HG02798 (cell line): Measurements from ENCODE around the gene NSD1.
"Not testable (repeated sequence)": the region's sequence is repeated elsewhere in the genome, so short reads cannot be mapped to it uniquely, and the experiment has no call there.

Source experiments
- ATAC-seq: cut with Tn5 transposase; IDR thresholded peaks from one replicate; pipeline ENCODE4 v1.9.1; 2021; ENCODE audit warnings: mild to moderate bottlenecking; ENCODE audit not compliant: unreplicated experiment, poor library complexity

The NSD1 gene

GRCh38 chr5:177336603-177337494, 203.3 kb downstream of the NSD1 start:
- no peak for ATAC-seq

GRCh38 chr5:177338251-177339106, 204.9 kb downstream of the NSD1 start:
- ATAC-seq: no peak

- ATAC-seq: no peak
Measured at GRCh38 chr5:177339107-177339638, 205.6 kb downstream of the NSD1 start.

GRCh38 chr5:177343000-177343399, 209.4 kb downstream of the NSD1 start:
- not testable (repeated sequence) for ATAC-seq

- ATAC-seq: no peak
Measured at GRCh38 chr5:177343777-177344176, 210.2 kb downstream of the NSD1 start.

DNA sequence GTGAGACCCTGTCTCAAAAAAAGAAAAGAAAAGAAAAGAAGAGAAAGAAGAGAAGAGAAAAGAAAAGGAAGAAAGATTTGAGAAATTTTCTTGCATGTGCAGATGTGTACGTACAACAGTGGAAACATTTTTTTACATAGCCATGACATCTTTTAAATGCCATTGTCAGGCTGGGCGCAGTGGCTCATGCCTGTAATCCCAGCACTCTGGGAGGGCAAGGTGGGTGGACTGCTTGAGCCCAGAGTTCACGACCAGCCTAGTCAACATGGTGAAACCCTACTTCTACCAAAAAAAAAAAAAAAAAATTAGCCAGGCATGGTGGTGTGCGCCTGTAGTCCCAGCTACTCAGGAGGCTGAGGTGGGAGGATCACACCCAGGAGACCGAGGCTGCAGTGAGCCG, 211.3 kb downstream of the NSD1 start:
- ATAC-seq: no peak

- ATAC-seq: no peak
Measured at GRCh38 chr5:177346820-177347219, 213.2 kb downstream of the NSD1 start.

- no peak for ATAC-seq
Measured at GRCh38 chr5:177347699-177348098, 214.1 kb downstream of the NSD1 start.

GRCh38 chr5:177349362-177349647, 215.7 kb downstream of the NSD1 start:
- ATAC-seq: no peak

DNA sequence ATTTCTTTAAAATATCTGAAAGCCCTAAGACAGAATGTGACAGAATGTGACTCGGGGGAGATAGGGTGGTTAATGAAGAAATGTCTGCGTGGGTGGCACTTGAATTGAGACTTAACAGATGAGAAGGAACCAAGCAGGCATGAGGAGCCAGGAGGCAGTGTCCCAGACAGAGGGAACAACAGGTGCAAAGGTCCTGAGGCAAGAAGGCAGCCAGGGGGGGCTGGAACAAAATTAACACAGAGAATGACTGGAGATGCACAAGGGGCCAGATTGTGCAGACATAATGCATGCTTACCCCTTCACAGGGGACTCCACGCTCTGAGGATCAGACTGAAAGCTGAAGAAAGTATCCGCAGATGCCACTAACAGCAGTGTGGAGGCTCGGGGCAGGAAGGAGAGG, 216.2 kb downstream of the NSD1 start:
- ATAC-seq: no peak
